ENCODE results near the gene ANGPTL8. TPM values are rescaled to one million over a fixed set of nuclear protein-coding genes. Genes with fewer than 3 reads are reported as not detected.

ANGPTL8 gene
- total RNA-seq, 1 experiment from 2014 or later, result not detected

- no TSS peak for BruUV-seq (replicated peaks)
- Histone ChIP-seq H3K4me1 (ENCODE audit: control insufficient read depth, insufficient read depth, low read length) (no peaks in the 10 kb centered on the region), H3K36me3 (ENCODE audit: control insufficient read depth, insufficient read depth, low read length) (no peaks in the 10 kb centered on the region), H3K27ac (ENCODE audit: low read length) (no peak overlapping the region), H3K4me3 (ENCODE audit: low read depth in 2 of 2, low read length in 2 of 2) (no peak overlapping the region), H3K9me3 (ENCODE audit: control insufficient read depth, insufficient read depth, low read depth, low read length) (no peaks in the 10 kb centered on the region), H3K27me3 (ENCODE audit: control insufficient read depth, insufficient read depth, low read length) (no peaks in the 10 kb centered on the region)
- ChIA-PET POLR2A (no interaction called here), CTCF (no interaction called here)
- in situ Hi-C loops (cut with HindIII; ENCODE audit: low pct_unique_long_range_greater_than_20kb, low sequenced_read_pairs) (no loop called here), intact Hi-C loops (cut with micrococcal nuclease; ENCODE audit: unreplicated experiment) (no loop called here)
- no peak for TF ChIP-seq TCF7L2 (IDR thresholded peaks at IDR 0.05; ENCODE audit: low read depth, low read length)
- TF ChIP-seq SIN3A (IDR thresholded peaks at IDR 0.05; ENCODE audit: borderline replicate concordance, insufficient read depth, low read depth, low read length), result no peak
- TF ChIP-seq REST (IDR thresholded peaks at IDR 0.05; ENCODE audit: insufficient read depth in 1 of 2, low read depth in 2 of 2, low read length in 1 of 2), result no peak
- no peak for TF ChIP-seq POLR2AphosphoS5 (IDR thresholded peaks at IDR 0.05; ENCODE audit: low read depth, low read length)
- no peak for TF ChIP-seq CTCF (IDR thresholded peaks at IDR 0.05)
- no peak for DNase-seq (ENCODE audit: low read depth, low spot score)
- no peak for ATAC-seq
These were observed 8.6 kb upstream of the ANGPTL8 start for GRCh38 chr19:11230621-11231386.

- H3K27me3 ChIP-seq (ENCODE audit: control insufficient read depth, insufficient read depth, low read length), result no peaks in the 10 kb centered on the region
- TF ChIP-seq REST (IDR thresholded peaks at IDR 0.05; ENCODE audit: insufficient read depth in 1 of 2, low read depth in 2 of 2, low read length in 1 of 2) (no peak), POLR2AphosphoS5 (IDR thresholded peaks at IDR 0.05; ENCODE audit: low read depth, low read length) (no peak), TCF7L2 (IDR thresholded peaks at IDR 0.05; ENCODE audit: low read depth, low read length) (no peak)
- H3K36me3 ChIP-seq (ENCODE audit: control insufficient read depth, insufficient read depth, low read length), result no peaks in the 10 kb centered on the region
- intact Hi-C loops (cut with micrococcal nuclease; ENCODE audit: unreplicated experiment), result no loop called here
- in situ Hi-C loops (cut with HindIII; ENCODE audit: low pct_unique_long_range_greater_than_20kb, low sequenced_read_pairs), result no loop called here
- H3K9me3 ChIP-seq (ENCODE audit: control insufficient read depth, insufficient read depth, low read depth, low read length), result no peaks in the 10 kb centered on the region
- ChIA-PET POLR2A (no interaction called here), CTCF (no interaction called here)
- no peak for DNase-seq (ENCODE audit: low read depth, low spot score)
- no peaks in the 10 kb centered on the region for H3K4me1 ChIP-seq (ENCODE audit: control insufficient read depth, insufficient read depth, low read length)
- no TSS peak for BruUV-seq (replicated peaks)
- H3K4me3 ChIP-seq (ENCODE audit: low read depth in 2 of 2, low read length in 2 of 2), result no peak overlapping the region
- H3K27ac ChIP-seq (ENCODE audit: low read length), result no peak overlapping the region
- ATAC-seq, result no peak
These were observed 6.9 kb upstream of the ANGPTL8 start for GRCh38 chr19:11232555-11232954.

Measured in Panc1 (cell line).